ENCODE data around the gene SNX14. TPM values are rescaled to one million over a fixed set of nuclear protein-coding genes. Genes with fewer than 3 reads are reported as not detected.

Gene SNX14
- total and polyA plus RNA-seq, 2 of the 13 experiments (the other 11 are each of a cell fraction or from before 2014, with no cell fraction given) = 83.5 to 112 TPM

DNA sequence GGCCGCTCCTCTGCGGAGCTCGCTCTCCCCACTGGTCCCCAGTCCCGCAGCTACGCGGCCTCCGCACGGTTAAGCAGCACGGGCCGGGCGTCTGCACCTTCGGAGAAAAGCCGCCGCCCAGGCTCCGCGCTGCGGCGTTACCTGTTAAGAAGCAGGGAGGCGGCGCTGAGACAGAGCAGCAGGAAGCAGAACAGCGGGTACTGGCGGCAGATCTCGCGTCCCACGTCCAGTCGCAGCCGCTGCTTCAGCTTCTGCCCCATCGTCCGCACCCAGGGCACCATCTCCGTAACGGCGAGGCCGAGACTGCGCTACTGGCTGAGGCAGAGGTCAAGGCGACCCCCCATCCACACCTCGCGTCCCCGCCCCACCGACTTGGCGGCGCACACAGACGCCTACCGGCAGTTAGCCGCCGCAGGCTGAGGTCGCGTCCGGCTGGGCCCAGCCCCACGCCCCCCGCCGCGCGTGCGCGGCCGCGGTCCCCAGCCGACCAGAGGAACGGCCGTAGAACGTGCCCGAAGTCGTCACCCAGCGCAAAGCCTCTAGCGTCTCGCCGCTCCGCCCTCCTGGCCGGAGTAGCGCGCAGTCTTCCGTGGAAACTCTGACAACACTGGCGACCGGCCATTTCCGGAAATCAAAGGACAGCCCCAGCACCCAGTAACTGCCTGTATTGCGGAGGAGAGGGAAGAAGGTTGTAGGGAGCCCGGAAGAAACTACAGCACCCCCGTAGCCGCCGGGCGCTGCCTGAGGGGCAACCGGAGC, at the start of gene SNX14 (continued):
- TF ChIP-seq ISL2 (CRISPR knock-in tag; IDR thresholded peaks at IDR 0.05) = peak; percentile 31
- peak; percentile 36; the same call in 1 of the 2 replicates for TF ChIP-seq NFYC (CRISPR knock-in tag; IDR thresholded peaks at IDR 0.05)
- TF ChIP-seq, protein P1, sequence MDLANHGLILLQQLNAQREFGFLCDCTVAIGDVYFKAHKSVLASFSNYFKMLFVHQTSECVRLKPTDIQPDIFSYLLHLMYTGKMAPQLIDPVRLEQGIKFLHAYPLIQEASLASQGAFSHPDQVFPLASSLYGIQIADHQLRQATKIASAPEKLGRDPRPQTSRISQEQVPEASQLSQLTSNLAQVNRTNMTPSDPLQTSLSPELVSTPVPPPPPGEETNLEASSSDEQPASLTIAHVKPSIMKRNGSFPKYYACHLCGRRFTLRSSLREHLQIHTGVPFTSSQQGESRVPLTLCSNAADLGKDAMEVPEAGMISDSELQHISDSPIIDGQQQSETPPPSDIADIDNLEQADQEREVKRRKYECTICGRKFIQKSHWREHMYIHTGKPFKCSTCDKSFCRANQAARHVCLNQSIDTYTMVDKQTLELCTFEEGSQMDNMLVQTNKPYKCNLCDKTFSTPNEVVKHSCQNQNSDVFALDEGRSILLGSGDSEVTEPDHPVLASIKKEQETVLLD (CRISPR knock-in tag; IDR thresholded peaks at IDR 0.05; ENCODE audit: low read depth) = peak; percentile 71
- TF ChIP-seq ATF7-NPFF (CRISPR knock-in tag; IDR thresholded peaks at IDR 0.05; ENCODE audit: low read depth) = peak; percentile 91
- TF ChIP-seq, protein P2, sequence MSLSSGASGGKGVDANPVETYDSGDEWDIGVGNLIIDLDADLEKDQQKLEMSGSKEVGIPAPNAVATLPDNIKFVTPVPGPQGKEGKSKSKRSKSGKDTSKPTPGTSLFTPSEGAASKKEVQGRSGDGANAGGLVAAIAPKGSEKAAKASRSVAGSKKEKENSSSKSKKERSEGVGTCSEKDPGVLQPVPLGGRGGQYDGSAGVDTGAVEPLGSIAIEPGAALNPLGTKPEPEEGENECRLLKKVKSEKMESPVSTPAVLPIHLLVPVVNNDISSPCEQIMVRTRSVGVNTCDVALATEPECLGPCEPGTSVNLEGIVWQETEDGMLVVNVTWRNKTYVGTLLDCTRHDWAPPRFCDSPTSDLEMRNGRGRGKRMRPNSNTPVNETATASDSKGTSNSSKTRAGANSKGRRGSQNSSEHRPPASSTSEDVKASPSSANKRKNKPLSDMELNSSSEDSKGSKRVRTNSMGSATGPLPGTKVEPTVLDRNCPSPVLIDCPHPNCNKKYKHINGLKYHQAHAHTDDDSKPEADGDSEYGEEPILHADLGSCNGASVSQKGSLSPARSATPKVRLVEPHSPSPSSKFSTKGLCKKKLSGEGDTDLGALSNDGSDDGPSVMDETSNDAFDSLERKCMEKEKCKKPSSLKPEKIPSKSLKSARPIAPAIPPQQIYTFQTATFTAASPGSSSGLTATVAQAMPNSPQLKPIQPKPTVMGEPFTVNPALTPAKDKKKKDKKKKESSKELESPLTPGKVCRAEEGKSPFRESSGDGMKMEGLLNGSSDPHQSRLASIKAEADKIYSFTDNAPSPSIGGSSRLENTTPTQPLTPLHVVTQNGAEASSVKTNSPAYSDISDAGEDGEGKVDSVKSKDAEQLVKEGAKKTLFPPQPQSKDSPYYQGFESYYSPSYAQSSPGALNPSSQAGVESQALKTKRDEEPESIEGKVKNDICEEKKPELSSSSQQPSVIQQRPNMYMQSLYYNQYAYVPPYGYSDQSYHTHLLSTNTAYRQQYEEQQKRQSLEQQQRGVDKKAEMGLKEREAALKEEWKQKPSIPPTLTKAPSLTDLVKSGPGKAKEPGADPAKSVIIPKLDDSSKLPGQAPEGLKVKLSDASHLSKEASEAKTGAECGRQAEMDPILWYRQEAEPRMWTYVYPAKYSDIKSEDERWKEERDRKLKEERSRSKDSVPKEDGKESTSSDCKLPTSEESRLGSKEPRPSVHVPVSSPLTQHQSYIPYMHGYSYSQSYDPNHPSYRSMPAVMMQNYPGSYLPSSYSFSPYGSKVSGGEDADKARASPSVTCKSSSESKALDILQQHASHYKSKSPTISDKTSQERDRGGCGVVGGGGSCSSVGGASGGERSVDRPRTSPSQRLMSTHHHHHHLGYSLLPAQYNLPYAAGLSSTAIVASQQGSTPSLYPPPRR (CRISPR knock-in tag; IDR thresholded peaks at IDR 0.05; ENCODE audit: borderline replicate concordance) = no peak
- TF ChIP-seq, protein P3, sequence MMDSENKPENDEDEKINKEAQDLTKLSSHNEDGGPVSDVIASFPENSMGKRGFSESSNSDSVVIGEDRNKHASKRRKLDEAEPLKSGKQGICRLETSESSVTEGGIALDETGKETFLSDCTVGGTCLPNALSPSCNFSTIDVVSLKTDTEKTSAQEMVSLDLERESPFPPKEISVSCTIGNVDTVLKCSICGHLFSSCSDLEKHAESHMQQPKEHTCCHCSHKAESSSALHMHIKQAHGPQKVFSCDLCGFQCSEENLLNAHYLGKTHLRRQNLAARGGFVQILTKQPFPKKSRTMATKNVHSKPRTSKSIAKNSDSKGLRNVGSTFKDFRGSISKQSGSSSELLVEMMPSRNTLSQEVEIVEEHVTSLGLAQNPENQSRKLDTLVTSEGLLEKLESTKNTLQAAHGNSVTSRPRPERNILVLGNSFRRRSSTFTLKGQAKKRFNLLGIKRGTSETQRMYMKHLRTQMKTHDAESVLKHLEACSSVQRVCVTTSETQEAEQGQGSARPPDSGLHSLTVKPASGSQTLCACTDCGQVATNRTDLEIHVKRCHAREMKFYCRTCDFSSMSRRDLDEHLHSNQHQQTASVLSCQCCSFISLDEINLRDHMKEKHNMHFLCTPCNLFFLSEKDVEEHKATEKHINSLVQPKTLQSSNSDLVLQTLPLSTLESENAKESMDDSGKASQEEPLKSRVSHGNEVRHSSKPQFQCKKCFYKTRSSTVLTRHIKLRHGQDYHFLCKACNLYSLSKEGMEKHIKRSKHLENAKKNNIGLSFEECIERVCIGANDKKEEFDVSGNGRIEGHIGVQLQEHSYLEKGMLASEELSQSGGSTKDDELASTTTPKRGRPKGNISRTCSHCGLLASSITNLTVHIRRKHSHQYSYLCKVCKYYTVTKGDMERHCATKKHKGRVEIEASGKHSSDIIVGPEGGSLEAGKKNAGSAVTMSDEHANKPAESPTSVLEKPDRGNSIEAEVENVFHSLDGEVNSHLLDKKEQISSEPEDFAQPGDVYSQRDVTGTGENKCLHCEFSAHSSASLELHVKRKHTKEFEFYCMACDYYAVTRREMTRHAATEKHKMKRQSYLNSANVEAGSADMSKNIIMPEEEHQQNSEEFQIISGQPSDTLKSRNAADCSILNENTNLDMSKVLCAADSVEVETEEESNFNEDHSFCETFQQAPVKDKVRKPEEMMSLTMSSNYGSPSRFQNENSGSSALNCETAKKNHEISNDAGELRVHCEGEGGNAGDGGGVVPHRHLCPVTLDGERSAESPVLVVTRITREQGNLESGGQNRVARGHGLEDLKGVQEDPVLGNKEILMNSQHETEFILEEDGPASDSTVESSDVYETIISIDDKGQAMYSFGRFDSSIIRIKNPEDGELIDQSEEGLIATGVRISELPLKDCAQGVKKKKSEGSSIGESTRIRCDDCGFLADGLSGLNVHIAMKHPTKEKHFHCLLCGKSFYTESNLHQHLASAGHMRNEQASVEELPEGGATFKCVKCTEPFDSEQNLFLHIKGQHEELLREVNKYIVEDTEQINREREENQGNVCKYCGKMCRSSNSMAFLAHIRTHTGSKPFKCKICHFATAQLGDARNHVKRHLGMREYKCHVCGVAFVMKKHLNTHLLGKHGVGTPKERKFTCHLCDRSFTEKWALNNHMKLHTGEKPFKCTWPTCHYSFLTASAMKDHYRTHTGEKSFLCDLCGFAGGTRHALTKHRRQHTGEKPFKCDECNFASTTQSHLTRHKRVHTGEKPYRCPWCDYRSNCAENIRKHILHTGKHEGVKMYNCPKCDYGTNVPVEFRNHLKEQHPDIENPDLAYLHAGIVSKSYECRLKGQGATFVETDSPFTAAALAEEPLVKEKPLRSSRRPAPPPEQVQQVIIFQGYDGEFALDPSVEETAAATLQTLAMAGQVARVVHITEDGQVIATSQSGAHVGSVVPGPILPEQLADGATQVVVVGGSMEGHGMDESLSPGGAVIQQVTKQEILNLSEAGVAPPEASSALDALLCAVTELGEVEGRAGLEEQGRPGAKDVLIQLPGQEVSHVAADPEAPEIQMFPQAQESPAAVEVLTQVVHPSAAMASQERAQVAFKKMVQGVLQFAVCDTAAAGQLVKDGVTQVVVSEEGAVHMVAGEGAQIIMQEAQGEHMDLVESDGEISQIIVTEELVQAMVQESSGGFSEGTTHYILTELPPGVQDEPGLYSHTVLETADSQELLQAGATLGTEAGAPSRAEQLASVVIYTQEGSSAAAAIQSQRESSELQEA (CRISPR knock-in tag; IDR thresholded peaks at IDR 0.05; ENCODE audit: not compliant biosample characterization) = peak; percentile 66
- no peak for TF ChIP-seq HHEX (CRISPR knock-in tag; IDR thresholded peaks at IDR 0.05)
- TF ChIP-seq ZNF451 (CRISPR knock-in tag; IDR thresholded peaks at IDR 0.05) = no peak
- no peak for TF ChIP-seq ZNF260 (CRISPR knock-in tag; IDR thresholded peaks at IDR 0.05; ENCODE audit: borderline replicate concordance, low read depth)
- TF ChIP-seq SCMH1 (CRISPR knock-in tag; IDR thresholded peaks at IDR 0.05; ENCODE audit: borderline replicate concordance) = no peak
- TF ChIP-seq ZNF790 (CRISPR knock-in tag; IDR thresholded peaks at IDR 0.05; ENCODE audit: borderline replicate concordance) = no peak
- TF ChIP-seq ZNF703 (CRISPR knock-in tag; IDR thresholded peaks at IDR 0.05; ENCODE audit: borderline replicate concordance) = no peak; the same call in 1 of the 2 replicates

Data from HepG2 (cell line).